OCI-LY1 (cell line): ENCODE results near the gene ROBO4.

Experiments
- H2AFZ ChIP-seq: fragments of 200-600 bp; sonication (generic), shearing (Covaris generic); 2 replicates; pipeline ENCODE4 v1.6.0; 2014; ENCODE audit warnings: antibody characterized with exemption, mild to moderate bottlenecking, low read length
- H3F3A ChIP-seq: fragments of 200-600 bp; sonication (generic), shearing (Covaris generic); 2 replicates; pipeline ENCODE4 v1.6.0; 2014; ENCODE audit warnings: mild to moderate bottlenecking, antibody characterized with exemption, low read length, moderate library complexity; ENCODE audit not compliant: insufficient read depth
- H3K27ac ChIP-seq: fragments of 200-600 bp; sonication (generic); 2 replicates; pipeline ENCODE4 v1.5.1; 2014; ENCODE audit warnings: low read length, mixed run types, mild to moderate bottlenecking, low read depth; ENCODE audit not compliant: poor library complexity, severe bottlenecking
- H3K27me3 ChIP-seq: fragments of 200-600 bp; sonication (generic); 2 replicates; pipeline ENCODE4 v1.6.0; 2014; ENCODE audit warnings: antibody characterized with exemption, mild to moderate bottlenecking, low read length, moderate library complexity; ENCODE audit not compliant: insufficient read depth
- H3K36me3 ChIP-seq: fragments of 200-600 bp; sonication (generic); 2 replicates; pipeline ENCODE4 v1.6.1; 2014; ENCODE audit warnings: mild to moderate bottlenecking, antibody characterized with exemption, low read length, moderate library complexity, mixed read lengths; ENCODE audit not compliant: insufficient read depth
- H3K4me1 ChIP-seq: fragments of 200-600 bp; sonication (generic); 2 replicates; pipeline ENCODE4 v1.5.1; 2014; ENCODE audit warnings: mild to moderate bottlenecking, low read length, moderate library complexity; ENCODE audit not compliant: insufficient read depth, severe bottlenecking
- H3K4me2 ChIP-seq: fragments of 200-600 bp; sonication (generic), shearing (Covaris generic); 2 replicates; pipeline ENCODE4 v1.6.1; 2014; ENCODE audit warnings: low read length
- H3K4me3 ChIP-seq: fragments of 200-600 bp; sonication (generic); 2 replicates; pipeline ENCODE4 v1.5.1; 2014; ENCODE audit warnings: low read length, low read depth, mild to moderate bottlenecking, mixed read lengths; ENCODE audit not compliant: poor library complexity, severe bottlenecking
- H3K79me2 ChIP-seq: fragments of 200-600 bp; shearing (Covaris generic); 2 replicates; pipeline ENCODE4 v1.6.1; 2016; ENCODE audit warnings: mixed run types, low read length, mixed read lengths; ENCODE audit not compliant: insufficient read depth
- H3K9ac ChIP-seq: fragments of 200-600 bp; sonication (generic), shearing (Covaris generic); 2 replicates; pipeline ENCODE4 v1.6.1; 2014; ENCODE audit warnings: mild to moderate bottlenecking, low read length, mixed read lengths
- H3K9me2 ChIP-seq: fragments of 200-600 bp; sonication (generic), shearing (Covaris generic); 2 replicates; pipeline ENCODE4 v1.6.1; 2014; ENCODE audit warnings: low read depth, mild to moderate bottlenecking, low read length, mixed read lengths
- H3K9me3 ChIP-seq: fragments of 200-600 bp; shearing (Covaris generic); 2 replicates; pipeline ENCODE4 v1.6.1; 2014; ENCODE audit warnings: low read length, mixed read lengths
- H4K20me1 ChIP-seq: fragments of 200-600 bp; sonication (generic), shearing (Covaris generic); 2 replicates; pipeline ENCODE4 v1.6.0; 2016; ENCODE audit warnings: mild to moderate bottlenecking, low read length; ENCODE audit not compliant: insufficient read depth
- EZH2 ChIP-seq: fragments of 200-600 bp; sonication (generic), shearing (Covaris generic); IDR thresholded peaks from 2 replicates; pipeline ENCODE4 v1.8.0; 2017; ENCODE audit warnings: borderline replicate concordance, mixed run types, mild to moderate bottlenecking, antibody characterized with exemption, low read length, moderate library complexity, mixed read lengths
- TF ChIP-seq, protein P1 (sequence below): fragments of 200-600 bp; sonication (generic), shearing (Covaris generic); IDR thresholded peaks from 2 replicates; pipeline ENCODE4 v1.5.1; 2017; ENCODE audit warnings: mild to moderate bottlenecking, antibody characterized with exemption, low read length, moderate library complexity, mixed read lengths

Gene ROBO4

DNA sequence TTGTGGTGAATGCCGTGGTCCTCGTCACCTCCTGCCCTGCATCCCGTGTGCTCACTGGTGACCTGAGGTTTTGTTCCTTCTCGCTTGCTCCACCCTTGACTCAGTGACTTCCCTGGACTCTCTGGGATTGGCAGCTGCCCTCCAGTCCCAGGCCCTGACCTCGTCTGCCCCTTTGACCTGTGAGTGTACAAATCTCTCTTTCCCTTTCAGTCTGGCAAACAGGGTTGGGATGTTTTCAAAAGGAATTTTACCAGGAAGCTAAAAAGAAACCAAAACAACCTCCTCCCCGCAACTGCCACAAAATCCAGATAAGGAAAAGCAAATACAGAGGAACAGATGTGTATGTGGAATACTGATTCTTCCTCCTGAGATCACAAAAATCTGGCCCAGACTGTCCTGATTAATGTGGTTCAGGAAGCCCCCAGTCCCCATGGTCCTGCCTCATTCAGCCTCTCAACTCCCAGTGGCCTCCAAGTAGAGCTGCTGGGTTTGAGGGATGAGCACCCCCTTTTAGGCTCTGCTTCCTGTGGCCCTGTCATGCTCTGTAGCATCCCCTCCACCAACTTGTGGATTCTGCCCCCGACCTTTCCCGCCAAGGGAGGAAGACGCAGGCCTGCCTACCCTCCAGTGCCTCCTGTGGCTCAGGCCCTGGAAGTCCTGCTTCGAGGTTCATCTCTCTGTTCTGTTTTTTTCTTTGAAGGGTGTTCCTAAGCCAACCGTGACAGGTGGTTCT lies 15.2 kb downstream of the ROBO4 start:
- H3K9me2 ChIP-seq, result no peaks in the 10 kb centered on the region
- H3K4me2 ChIP-seq, result no peak overlapping the region
- H3F3A ChIP-seq, result no peaks in the 10 kb centered on the region
- no peak overlapping the region for H3K4me3 ChIP-seq
- no peaks in the 10 kb centered on the region for H3K79me2 ChIP-seq
- H3K36me3 ChIP-seq, result no peaks in the 10 kb centered on the region
- TF ChIP-seq, protein P1, sequence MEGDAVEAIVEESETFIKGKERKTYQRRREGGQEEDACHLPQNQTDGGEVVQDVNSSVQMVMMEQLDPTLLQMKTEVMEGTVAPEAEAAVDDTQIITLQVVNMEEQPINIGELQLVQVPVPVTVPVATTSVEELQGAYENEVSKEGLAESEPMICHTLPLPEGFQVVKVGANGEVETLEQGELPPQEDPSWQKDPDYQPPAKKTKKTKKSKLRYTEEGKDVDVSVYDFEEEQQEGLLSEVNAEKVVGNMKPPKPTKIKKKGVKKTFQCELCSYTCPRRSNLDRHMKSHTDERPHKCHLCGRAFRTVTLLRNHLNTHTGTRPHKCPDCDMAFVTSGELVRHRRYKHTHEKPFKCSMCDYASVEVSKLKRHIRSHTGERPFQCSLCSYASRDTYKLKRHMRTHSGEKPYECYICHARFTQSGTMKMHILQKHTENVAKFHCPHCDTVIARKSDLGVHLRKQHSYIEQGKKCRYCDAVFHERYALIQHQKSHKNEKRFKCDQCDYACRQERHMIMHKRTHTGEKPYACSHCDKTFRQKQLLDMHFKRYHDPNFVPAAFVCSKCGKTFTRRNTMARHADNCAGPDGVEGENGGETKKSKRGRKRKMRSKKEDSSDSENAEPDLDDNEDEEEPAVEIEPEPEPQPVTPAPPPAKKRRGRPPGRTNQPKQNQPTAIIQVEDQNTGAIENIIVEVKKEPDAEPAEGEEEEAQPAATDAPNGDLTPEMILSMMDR, result no peak
- no peak for TF ChIP-seq EZH2
- no peaks in the 10 kb centered on the region for H3K4me1 ChIP-seq
- no peaks in the 10 kb centered on the region for H4K20me1 ChIP-seq
- no peaks in the 10 kb centered on the region; the same call in 1 of the 2 replicates for H3K27me3 ChIP-seq
- no peak overlapping the region for H3K9ac ChIP-seq
- no peaks in the 10 kb centered on the region for H3K9me3 ChIP-seq
- no peak overlapping the region for H2AFZ ChIP-seq
- H3K27ac ChIP-seq, result no peak overlapping the region

DNA sequence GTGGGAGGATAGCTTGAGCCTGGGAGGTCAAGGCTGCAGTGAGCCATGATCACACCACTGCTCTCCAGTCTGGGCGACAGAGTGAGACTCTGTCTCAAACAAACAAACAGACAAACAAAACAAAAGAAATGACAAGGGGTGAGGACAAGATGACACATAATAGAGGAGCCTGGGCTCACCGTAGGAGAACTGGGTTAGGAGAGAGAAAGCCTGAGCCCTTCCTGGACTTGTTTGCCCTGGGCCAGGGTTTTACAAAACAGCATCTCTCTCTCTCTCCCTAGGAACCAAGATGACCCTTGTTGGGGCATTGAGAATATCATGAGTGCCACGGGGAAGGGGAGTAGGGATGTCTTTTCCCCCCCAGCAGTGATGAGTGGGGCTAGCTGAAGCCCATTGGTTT lies 16.7 kb downstream of the ROBO4 start:
- no peak overlapping the region for H3K4me3 ChIP-seq
- H3F3A ChIP-seq, result no peaks in the 10 kb centered on the region
- no peak overlapping the region for H3K4me2 ChIP-seq

DNA sequence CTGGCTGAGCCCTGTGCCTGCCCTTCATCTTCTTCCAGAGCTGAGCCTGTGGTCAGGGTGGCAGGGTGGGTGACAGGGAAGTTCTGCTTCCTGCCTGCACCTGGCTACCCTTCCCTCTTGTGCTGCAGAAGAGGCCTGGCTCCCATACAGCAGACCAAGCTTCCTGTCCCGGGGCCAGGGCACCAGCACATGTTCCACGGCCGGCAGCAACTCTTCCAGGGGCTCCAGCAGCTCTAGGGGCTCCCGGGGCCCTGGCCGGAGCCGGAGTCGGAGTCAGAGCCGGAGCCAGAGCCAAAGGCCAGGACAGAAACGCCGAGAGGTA lies 17.4 kb downstream of the ROBO4 start:
- no peak overlapping the region for H2AFZ ChIP-seq
- H3K4me3 ChIP-seq, result no peak overlapping the region
- TF ChIP-seq, protein P1, result no peak
- no peak for TF ChIP-seq EZH2
- no peaks in the 10 kb centered on the region; the same call in 1 of the 2 replicates for H3K27me3 ChIP-seq
- no peaks in the 10 kb centered on the region for H3K36me3 ChIP-seq
- H3K9ac ChIP-seq, result no peak overlapping the region
- H3K79me2 ChIP-seq, result no peaks in the 10 kb centered on the region
- no peak overlapping the region for H3K4me2 ChIP-seq
- H3K9me2 ChIP-seq, result no peaks in the 10 kb centered on the region
- no peaks in the 10 kb centered on the region for H3K9me3 ChIP-seq
- H3K4me1 ChIP-seq, result peaks cover 4% of the 10 kb centered on the region
- H4K20me1 ChIP-seq, result no peaks in the 10 kb centered on the region
- no peak overlapping the region for H3K27ac ChIP-seq
- H3F3A ChIP-seq, result no peaks in the 10 kb centered on the region

More for the DNA sequence above, 16.7 kb downstream of the ROBO4 start:
- H3K36me3 ChIP-seq, result no peaks in the 10 kb centered on the region
- no peaks in the 10 kb centered on the region for H4K20me1 ChIP-seq
- no peak overlapping the region for H3K27ac ChIP-seq
- no peaks in the 10 kb centered on the region for H3K9me3 ChIP-seq
- no peak overlapping the region for H2AFZ ChIP-seq
- H3K79me2 ChIP-seq, result no peaks in the 10 kb centered on the region
- no peaks in the 10 kb centered on the region; the same call in 1 of the 2 replicates for H3K27me3 ChIP-seq
- TF ChIP-seq, protein P1, result no peak
- no peak for TF ChIP-seq EZH2
- H3K9ac ChIP-seq, result no peak overlapping the region
- H3K4me1 ChIP-seq, result peaks cover 2% of the 10 kb centered on the region
- no peaks in the 10 kb centered on the region for H3K9me2 ChIP-seq
